Loucy (cell line): Measurements from ENCODE around the gene BEST1.

Experiments
- EZH2phosphoT487 ChIP-seq: fragments of 200-600 bp; IDR thresholded peaks from 2 replicates; pipeline ENCODE4 v1.6.1; 2018; ENCODE audit warnings: antibody characterized with exemption, mild to moderate bottlenecking, moderate library complexity, borderline replicate concordance
- TF ChIP-seq, protein P1 (sequence below): fragments of 200-600 bp; sonication (generic); conservative IDR thresholded peaks from 2 replicates; pipeline ENCODE4 v1.5.1; 2014; ENCODE audit warnings: mild to moderate bottlenecking, antibody characterized with exemption, low read length

GRCh38 chr11:61956191-61957020 is 6.3 kb downstream of the BEST1 start:
- TF ChIP-seq, protein P1, sequence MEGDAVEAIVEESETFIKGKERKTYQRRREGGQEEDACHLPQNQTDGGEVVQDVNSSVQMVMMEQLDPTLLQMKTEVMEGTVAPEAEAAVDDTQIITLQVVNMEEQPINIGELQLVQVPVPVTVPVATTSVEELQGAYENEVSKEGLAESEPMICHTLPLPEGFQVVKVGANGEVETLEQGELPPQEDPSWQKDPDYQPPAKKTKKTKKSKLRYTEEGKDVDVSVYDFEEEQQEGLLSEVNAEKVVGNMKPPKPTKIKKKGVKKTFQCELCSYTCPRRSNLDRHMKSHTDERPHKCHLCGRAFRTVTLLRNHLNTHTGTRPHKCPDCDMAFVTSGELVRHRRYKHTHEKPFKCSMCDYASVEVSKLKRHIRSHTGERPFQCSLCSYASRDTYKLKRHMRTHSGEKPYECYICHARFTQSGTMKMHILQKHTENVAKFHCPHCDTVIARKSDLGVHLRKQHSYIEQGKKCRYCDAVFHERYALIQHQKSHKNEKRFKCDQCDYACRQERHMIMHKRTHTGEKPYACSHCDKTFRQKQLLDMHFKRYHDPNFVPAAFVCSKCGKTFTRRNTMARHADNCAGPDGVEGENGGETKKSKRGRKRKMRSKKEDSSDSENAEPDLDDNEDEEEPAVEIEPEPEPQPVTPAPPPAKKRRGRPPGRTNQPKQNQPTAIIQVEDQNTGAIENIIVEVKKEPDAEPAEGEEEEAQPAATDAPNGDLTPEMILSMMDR: no peak
- TF ChIP-seq EZH2phosphoT487: no peak
